GM12874 (cell line): ENCODE results near the gene MAD1L1.

ENCODE experiments used
- CTCF ChIP-seq: IDR thresholded peaks from 2 replicates; pipeline ENCODE4 v1.5.1; 2011; ENCODE audit warnings: low read depth, mild to moderate bottlenecking, control low read depth, low read length, moderate library complexity; ENCODE audit not compliant: insufficient read depth

MAD1L1 gene

GRCh38 chr7:1978656-1979590 is 253.8 kb downstream of the MAD1L1 start:
- TF ChIP-seq CTCF, result no peak

DNA sequence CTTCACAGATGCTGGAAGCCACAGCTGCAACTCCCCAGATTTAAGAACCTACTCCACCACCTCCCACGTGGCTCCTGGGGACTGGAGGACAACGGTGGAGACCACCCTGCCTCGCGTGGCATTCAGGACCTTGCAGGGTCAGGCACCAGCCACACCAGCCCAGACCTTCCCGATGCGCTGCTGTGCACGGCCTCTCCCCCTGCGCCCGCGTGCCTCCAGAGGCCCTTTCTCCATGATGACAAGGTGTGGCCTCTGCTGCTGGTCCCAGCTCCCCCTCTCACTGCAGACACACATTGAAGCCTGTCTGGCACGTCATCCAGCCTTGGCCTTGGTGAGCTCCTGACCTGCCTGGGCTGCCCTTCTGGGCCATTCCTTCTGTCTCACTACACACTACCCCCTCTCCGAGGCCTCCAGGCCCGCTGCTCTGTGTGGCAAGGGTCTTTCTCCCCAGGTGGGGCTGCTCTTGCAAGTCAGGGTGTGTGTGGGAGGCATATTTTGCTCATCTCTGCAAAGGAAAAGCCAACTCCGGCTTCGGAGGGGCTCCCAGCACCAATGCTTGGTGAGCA is 254.8 kb downstream of the MAD1L1 start:
- TF ChIP-seq CTCF, result no peak

GRCh38 chr7:1977059-1977875 is 255.5 kb downstream of the MAD1L1 start:
- TF ChIP-seq CTCF, result no peak

- TF ChIP-seq CTCF, result no peak
These were observed 257.2 kb downstream of the MAD1L1 start for GRCh38 chr7:1975581-1975980.

- no peak for TF ChIP-seq CTCF
These were observed 257.6 kb downstream of the MAD1L1 start for GRCh38 chr7:1975179-1975578.

DNA sequence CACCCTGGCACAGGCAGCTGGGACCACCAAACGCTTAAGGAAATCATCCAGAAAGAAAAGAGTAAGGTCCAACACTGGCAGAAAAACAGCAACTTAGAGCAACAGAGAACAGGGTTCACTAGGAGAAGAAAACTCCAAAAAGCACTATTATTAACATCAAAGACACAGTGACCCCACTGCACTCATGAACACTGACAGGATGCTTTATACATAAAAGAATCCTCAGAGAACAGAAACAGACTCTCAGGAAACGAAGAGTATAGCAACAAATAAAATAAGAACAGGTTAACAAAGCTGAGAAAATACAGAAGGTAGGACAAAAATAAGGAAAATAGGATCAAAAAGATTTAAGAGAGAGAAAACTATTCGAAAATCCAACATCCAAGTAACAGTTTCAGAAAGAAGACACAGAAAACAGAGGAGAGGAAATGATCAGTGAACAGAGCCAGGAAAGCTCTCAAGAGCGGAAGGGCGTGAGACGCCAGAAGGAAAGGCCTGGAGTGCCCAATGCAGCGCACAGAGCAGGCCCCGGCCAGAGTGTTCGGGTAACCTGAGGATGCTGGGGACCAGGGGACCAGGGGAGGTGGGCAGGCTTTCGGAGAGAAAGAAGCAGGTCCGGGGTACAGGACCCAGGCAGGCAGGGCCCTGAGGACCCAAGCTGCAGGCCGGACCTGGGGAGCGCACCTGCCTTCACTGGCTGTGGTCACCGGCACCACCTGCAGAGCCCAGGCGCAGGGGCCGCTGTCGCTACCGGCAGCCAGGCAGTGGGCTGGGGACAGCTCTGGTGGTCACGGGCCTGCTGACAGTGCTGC is 258.2 kb downstream of the MAD1L1 start:
- TF ChIP-seq CTCF, result no peak
